Activated gamma-delta T cell treated with Interleukin-2 at 50 U/mL for 16 hours (primary cell): ENCODE measurements around the gene DLL1.

Experiments
- DNase-seq: peaks from one replicate; pipeline ENCODE4 v3.0.0-alpha.2; 2020

DLL1 gene

GRCh38 chr6:170294813-170295509 is 4.1 kb upstream of the DLL1 start:
- DNase-seq: no peak

GRCh38 chr6:170294298-170294730 is 3.4 kb upstream of the DLL1 start:
- DNase-seq: no peak

- no peak for DNase-seq
These were observed 2.7 kb upstream of the DLL1 start for GRCh38 chr6:170293341-170294231.

GRCh38 chr6:170292407-170293158 is 1.7 kb upstream of the DLL1 start:
- DNase-seq: no peak

GRCh38 chr6:170292111-170292406 is 1.2 kb upstream of the DLL1 start:
- DNase-seq: no peak

- DNase-seq: no peak
These were observed 613 bp upstream of the DLL1 start for GRCh38 chr6:170291271-170292110.

GRCh38 chr6:170289951-170290295 is 955 bp downstream of the DLL1 start:
- no peak for DNase-seq

GRCh38 chr6:170289180-170289931 is 1.5 kb downstream of the DLL1 start:
- no peak for DNase-seq

- DNase-seq: no peak
These were observed 2.1 kb downstream of the DLL1 start for GRCh38 chr6:170288852-170289179.

- DNase-seq: no peak
These were observed 2.7 kb downstream of the DLL1 start for GRCh38 chr6:170288091-170288631.

- DNase-seq: no peak
These were observed 3.5 kb downstream of the DLL1 start for GRCh38 chr6:170287371-170287876.

- DNase-seq: no peak
These were observed 4.0 kb downstream of the DLL1 start for GRCh38 chr6:170286934-170287265.

- no peak for DNase-seq
These were observed 4.5 kb downstream of the DLL1 start for GRCh38 chr6:170286246-170286933.

GRCh38 chr6:170285482-170285881 is 5.4 kb downstream of the DLL1 start:
- no peak for DNase-seq

- DNase-seq: no peak
These were observed 5.9 kb downstream of the DLL1 start for GRCh38 chr6:170284866-170285469.

- no peak for DNase-seq
These were observed 6.6 kb downstream of the DLL1 start for GRCh38 chr6:170284126-170284773.

GRCh38 chr6:170283212-170284081 is 7.4 kb downstream of the DLL1 start:
- DNase-seq: no peak

- DNase-seq: no peak
These were observed 8.2 kb downstream of the DLL1 start for GRCh38 chr6:170282512-170283158.
